Testis (tissue), 3 donors: ENCODE results near the gene NUDT8. TPM values are rescaled to one million over a fixed set of nuclear protein-coding genes. Genes with fewer than 3 reads are reported as not detected.

ENCODE experiments used
- DNase-seq: peaks from one replicate; pipeline ENCODE4 v3.0.0-alpha.2; 2019
- H3K27ac ChIP-seq, 2 donors: fragments of 200-600 bp; sonication (generic); one replicate each; pipeline ENCODE4 v1.5.1; 2019
- H3K27me3 ChIP-seq: fragments of 200-600 bp; sonication (generic); one replicate; pipeline ENCODE4 v1.5.1; 2019
- H3K36me3 ChIP-seq: fragments of 200-600 bp; sonication (generic); one replicate; pipeline ENCODE4 v1.5.1; 2017; ENCODE audit warnings: low read depth; ENCODE audit errors: missing control alignments
- H3K4me1 ChIP-seq: fragments of 200-600 bp; sonication (generic); one replicate; pipeline ENCODE4 v1.5.1; 2019
- H3K4me3 ChIP-seq, 2 donors: fragments of 200-600 bp; sonication (generic); one replicate each; pipeline ENCODE4 v1.5.1; 2017 to 2019
- H3K9me3 ChIP-seq: fragments of 200-600 bp; sonication (generic); one replicate; pipeline ENCODE4 v1.5.1; 2017
- POLR2A ChIP-seq: fragments of 450-650 bp; IDR thresholded peaks from one replicate; pipeline ENCODE4 v1.6.1; 2017; ENCODE audit warnings: antibody characterized with exemption, mild to moderate bottlenecking, moderate library complexity
- WGBS, 2 donors: methylation state at CpG; one replicate each; pipeline ENCODE4 v1.1.5; 2018; 5-methylcytosine and 5-hydroxymethylcytosine counted together
- intact Hi-C: fragments of 100-400 bp; cut with DNase I; formaldehyde crosslinking; loops from one replicate; pipeline ENCODE4 v1.15.1; 2023; ENCODE audit warnings: low total_unique reads
- polyA plus RNA-seq: library from polyadenylated mRNA; stranded (reverse); fragments of 350-450 nt; fragmentation: Illumina TruSeq; extraction: RNeasy Lipid Tissue Mini Kit (QIAGEN cat#74804); gene quantifications from one replicate; pipeline ENCODE4 v1.2.3, GENCODE V29; 2014; ENCODE audit warnings: low read depth, low replicate concordance; ENCODE audit not compliant: insufficient read depth
- total RNA-seq, 2 donors: library from RNA; depleted of rRNA; stranded (reverse); fragments of >200 nt; gene quantifications; one replicate each; pipeline ENCODE4 v1.2.3, GENCODE V29; 2016
- TF ChIP-seq, protein P1 (sequence below), 3 experiments: fragments of 450-650 bp in 2 of 3; fragments of 200-600 bp in 1 of 3; sonication (generic) in 1 of 3; IDR thresholded peaks; one replicate each; pipeline ENCODE4 v1.5.1; 2016 to 2019; ENCODE audit warnings: antibody characterized with exemption in 3 of 3, mild to moderate bottlenecking in 2 of 3, moderate library complexity in 1 of 3

Gene NUDT8
- total and polyA plus RNA-seq, 3 donors from 2014 or later, result 4.0 to 7.0 (median 6.2) TPM

DNA sequence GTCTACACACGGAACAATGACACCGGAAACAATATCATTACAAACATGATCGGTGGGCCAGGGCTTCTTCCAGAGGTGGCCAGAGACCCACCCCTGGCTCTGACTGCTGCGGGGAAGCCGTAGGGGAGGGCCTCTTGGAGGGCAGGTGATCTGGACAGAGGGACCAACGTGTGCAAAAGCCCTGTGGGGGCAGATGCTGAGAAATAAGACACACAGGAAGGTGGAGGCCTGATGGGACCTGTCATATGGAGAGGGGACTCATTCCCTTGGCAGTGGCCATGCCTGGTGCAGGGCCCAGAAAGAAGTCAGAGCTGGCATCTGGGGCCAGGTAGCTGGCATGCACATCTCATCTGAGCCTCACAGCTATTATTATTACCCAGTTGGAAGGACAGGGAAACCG is 43.6 kb upstream of the NUDT8 start:
- Histone ChIP-seq H3K27ac (no peak overlapping the region), H3K4me1 (no peaks in the 10 kb centered on the region), H3K36me3 (no peaks in the 10 kb centered on the region), H3K9me3 (no peaks in the 10 kb centered on the region), H3K4me3 (no peak overlapping the region), H3K27me3 (no peaks in the 10 kb centered on the region)
- no peak for TF ChIP-seq POLR2A
- TF ChIP-seq, protein P1, sequence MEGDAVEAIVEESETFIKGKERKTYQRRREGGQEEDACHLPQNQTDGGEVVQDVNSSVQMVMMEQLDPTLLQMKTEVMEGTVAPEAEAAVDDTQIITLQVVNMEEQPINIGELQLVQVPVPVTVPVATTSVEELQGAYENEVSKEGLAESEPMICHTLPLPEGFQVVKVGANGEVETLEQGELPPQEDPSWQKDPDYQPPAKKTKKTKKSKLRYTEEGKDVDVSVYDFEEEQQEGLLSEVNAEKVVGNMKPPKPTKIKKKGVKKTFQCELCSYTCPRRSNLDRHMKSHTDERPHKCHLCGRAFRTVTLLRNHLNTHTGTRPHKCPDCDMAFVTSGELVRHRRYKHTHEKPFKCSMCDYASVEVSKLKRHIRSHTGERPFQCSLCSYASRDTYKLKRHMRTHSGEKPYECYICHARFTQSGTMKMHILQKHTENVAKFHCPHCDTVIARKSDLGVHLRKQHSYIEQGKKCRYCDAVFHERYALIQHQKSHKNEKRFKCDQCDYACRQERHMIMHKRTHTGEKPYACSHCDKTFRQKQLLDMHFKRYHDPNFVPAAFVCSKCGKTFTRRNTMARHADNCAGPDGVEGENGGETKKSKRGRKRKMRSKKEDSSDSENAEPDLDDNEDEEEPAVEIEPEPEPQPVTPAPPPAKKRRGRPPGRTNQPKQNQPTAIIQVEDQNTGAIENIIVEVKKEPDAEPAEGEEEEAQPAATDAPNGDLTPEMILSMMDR (IDR thresholded peaks at IDR 0.05), result no peak
- no peak for DNase-seq
- 84 to 92% methylated on average over 5 to 7 of the region's 7 CpGs for WGBS, 2 donors
- intact Hi-C loops, result no loop called here

DNA sequence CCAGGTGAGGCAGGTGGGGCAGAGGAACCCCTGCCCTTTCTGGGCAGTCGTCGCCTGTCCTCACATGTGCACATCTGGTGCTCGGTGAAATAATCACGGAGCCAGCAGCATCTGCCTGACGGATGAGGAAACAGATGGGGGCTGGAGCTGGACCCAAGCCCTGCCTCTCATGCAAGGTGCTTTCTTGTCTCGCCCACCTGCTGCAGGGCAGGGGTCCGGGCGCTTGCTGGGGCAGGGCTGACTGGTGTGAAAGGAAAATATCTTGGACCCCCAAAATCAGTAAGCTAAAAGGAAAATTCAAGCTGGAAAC is 41.4 kb upstream of the NUDT8 start:
- Histone ChIP-seq H3K4me3 (no peak overlapping the region), H3K36me3 (no peaks in the 10 kb centered on the region), H3K4me1 (no peaks in the 10 kb centered on the region), H3K9me3 (no peaks in the 10 kb centered on the region), H3K27me3 (no peaks in the 10 kb centered on the region), H3K27ac (no peak overlapping the region)
- intact Hi-C loops, result no loop called here
- TF ChIP-seq, protein P1 (IDR thresholded peaks at IDR 0.05), result no peak
- TF ChIP-seq POLR2A, result no peak
- 70 to 81% methylated on average over 4 to 8 of the region's 8 CpGs for WGBS, 2 donors
- DNase-seq, result no peak

DNA sequence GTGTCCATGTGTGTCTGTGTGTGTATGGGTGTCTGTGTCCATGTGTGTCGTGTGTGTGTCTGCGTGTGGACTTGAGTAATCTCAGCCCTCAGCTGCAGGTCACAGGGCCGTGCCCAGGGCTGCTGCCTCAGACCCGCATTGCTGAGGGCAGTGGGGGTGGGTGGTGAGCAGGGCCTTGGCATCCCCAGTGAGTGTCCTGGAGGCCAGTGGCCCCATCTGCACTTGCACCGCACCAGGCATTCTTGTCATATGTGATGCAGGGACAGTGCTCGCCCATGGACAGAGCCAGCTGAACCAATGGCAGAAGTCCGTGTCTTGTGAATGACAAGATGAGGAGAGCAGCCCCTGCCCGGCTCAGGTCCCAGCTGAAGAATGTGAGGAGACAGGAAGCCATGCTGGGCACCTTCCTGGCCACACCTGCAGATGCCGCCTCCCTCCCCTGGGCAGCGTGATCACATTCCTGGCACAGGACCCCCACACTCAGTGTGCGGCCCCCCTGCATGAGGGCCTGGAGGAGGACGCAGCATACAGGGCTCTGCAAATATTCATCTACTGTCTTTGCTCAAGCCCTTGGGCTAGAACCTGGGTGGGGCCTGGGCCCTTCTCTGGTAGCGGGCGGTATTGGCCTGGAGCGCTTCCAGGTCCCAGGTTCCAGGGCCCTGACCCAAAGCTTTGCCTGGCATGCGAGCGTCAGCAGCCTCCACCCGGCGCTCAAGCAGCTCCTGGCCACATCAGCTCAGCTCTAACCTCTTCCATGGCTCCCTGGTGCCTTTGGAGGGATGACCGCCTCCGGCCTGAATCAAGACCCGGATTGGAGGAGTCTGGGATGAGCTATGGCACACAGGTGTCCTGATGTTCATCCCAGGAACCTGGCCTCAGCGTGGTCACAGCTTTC is 40.8 kb upstream of the NUDT8 start:
- Histone ChIP-seq H3K4me3 (no peak overlapping the region), H3K9me3 (no peaks in the 10 kb centered on the region), H3K27me3 (no peaks in the 10 kb centered on the region), H3K4me1 (no peaks in the 10 kb centered on the region), H3K36me3 (no peaks in the 10 kb centered on the region), H3K27ac (no peak overlapping the region)
- 81 to 85% methylated on average over 6 to 23 of the region's 23 CpGs for WGBS, 2 donors
- TF ChIP-seq POLR2A, result no peak
- TF ChIP-seq, protein P1 (IDR thresholded peaks at IDR 0.05), result no peak
- intact Hi-C loops, result no loop called here
- DNase-seq, result no peak

DNA sequence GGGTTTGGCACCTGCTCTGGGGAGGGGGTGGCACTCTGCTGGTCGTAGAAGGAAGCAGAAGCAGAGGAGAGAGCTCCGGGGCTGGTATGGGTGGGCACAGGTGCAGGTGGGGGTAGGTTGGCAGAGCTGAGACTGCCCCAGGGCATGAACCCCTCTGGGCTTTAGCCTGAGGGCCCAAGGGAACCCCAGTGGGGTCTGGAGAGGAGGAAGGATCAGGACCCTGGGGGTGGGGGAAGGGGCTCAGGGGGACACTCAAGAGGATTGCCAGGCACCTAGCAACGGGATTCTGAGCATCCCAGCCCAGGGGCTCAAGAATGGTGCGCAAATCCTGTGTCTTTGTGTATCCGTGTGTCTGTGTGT is 38.4 kb upstream of the NUDT8 start:
- no peaks in the 10 kb centered on the region for H3K4me1 ChIP-seq
- H3K27me3 ChIP-seq, result no peaks in the 10 kb centered on the region
- H3K9me3 ChIP-seq, result no peaks in the 10 kb centered on the region
- TF ChIP-seq POLR2A, result no peak
- TF ChIP-seq, protein P1 (IDR thresholded peaks at IDR 0.05), result no peak
- H3K4me3 ChIP-seq, result no peak overlapping the region
- intact Hi-C loops, result no loop called here
- DNase-seq, result no peak
- H3K36me3 ChIP-seq, result no peaks in the 10 kb centered on the region
- 64 to 70% methylated on average over 4 to 5 of the region's 5 CpGs for WGBS, 2 donors
- H3K27ac ChIP-seq, result no peak overlapping the region
